Mammary epithelial cell (primary cell): ENCODE data around the gene BOD1L2.

Source experiments
- EZH2 ChIP-seq: IDR thresholded peaks from 2 replicates; pipeline ENCODE4 v1.6.1; 2012; ENCODE audit warnings: low read length, inconsistent platforms, borderline replicate concordance
- TF ChIP-seq, protein P1 (sequence below), 2 donors: IDR thresholded peaks in 1 of 2; conservative IDR thresholded peaks in 1 of 2; 2 replicates each; pipeline ENCODE4 v1.5.1; 2011 to 2012; ENCODE audit warnings: inconsistent platforms in 2 of 2, low read length in 2 of 2, mild to moderate bottlenecking in 2 of 2, control low read depth in 1 of 2, low read depth in 1 of 2; ENCODE audit not compliant: insufficient read depth in 1 of 2; ENCODE audit errors: extremely low read depth in 1 of 2

DNA sequence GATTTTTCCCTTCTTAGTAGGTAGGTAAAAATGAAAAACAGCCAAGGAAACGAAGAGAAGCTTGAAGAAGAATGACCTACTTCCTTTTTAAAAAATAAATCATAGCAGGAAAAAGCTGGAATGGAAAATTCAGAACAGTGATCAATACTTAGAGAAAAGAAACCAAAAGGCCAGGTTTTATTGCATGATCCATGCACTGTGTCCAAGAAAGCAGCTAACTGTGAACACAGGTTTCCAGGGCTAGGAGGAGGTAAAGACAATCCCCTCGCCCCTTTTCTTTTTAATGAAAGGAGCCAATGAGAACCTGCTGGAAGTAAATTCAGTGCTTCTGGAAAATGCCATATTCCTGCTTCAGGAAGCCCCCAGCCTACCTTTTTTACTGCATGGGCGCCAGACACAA lies 47.2 kb downstream of the BOD1L2 start:
- TF ChIP-seq, protein P1, sequence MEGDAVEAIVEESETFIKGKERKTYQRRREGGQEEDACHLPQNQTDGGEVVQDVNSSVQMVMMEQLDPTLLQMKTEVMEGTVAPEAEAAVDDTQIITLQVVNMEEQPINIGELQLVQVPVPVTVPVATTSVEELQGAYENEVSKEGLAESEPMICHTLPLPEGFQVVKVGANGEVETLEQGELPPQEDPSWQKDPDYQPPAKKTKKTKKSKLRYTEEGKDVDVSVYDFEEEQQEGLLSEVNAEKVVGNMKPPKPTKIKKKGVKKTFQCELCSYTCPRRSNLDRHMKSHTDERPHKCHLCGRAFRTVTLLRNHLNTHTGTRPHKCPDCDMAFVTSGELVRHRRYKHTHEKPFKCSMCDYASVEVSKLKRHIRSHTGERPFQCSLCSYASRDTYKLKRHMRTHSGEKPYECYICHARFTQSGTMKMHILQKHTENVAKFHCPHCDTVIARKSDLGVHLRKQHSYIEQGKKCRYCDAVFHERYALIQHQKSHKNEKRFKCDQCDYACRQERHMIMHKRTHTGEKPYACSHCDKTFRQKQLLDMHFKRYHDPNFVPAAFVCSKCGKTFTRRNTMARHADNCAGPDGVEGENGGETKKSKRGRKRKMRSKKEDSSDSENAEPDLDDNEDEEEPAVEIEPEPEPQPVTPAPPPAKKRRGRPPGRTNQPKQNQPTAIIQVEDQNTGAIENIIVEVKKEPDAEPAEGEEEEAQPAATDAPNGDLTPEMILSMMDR (conservative IDR thresholded peaks at IDR 0.05 in 1 of 2, IDR thresholded peaks at IDR 0.05 in 1 of 2; ENCODE audit: extremely low read depth in 1 of 2, insufficient read depth in 1 of 2, low read depth in 1 of 2, low read length in 2 of 2), result no peak
- no peak for TF ChIP-seq EZH2
